Activated T-cell treated with anti-CD3 and anti-CD28 coated beads, Interleukin-2, amount 50 U/mL, for 48 hours (primary cell): Measurements from ENCODE around the gene NOC4L.
A peak's percentile ranks its signal among the peaks of the same experiment; 100 is the strongest.

Experiments
- DNase-seq, 2 experiments: peaks; one replicate each; pipeline ENCODE4 v3.0.0-alpha.2; 2020

The NOC4L gene

DNA sequence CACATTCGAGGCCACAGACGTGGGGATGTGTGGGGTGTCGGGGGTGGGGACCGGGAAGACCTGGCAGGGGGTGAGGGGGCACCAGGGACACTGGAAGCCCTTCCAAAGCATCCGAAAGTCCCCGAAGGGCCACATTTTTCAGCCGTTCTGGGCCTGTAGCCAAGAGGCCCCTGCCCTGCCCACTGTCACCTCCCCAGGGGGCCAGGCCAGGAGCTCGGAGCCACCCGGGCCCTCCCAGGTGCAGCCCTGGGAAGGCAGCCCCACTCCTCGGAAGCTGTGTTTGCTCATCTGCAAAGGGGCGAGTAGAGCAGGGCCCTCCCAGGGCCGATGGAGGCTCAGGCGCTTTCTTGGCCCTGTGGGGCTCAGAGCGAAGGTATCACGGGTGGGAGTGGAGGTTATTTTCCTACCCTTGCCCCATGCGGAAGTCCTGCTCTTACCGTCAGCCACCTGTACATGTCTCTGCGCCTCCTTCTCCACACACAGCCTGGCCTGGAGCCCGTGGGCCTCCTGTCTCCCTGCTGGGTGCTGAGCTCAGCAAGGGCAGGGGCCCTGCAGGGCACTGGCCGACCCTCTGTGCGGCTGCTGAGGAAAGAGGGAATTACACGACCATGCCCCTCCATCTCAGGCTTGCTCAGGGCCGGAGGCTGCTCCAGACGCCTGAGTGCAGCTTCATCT, 27.2 kb downstream of the NOC4L start:
- DNase-seq, result no peak

DNA sequence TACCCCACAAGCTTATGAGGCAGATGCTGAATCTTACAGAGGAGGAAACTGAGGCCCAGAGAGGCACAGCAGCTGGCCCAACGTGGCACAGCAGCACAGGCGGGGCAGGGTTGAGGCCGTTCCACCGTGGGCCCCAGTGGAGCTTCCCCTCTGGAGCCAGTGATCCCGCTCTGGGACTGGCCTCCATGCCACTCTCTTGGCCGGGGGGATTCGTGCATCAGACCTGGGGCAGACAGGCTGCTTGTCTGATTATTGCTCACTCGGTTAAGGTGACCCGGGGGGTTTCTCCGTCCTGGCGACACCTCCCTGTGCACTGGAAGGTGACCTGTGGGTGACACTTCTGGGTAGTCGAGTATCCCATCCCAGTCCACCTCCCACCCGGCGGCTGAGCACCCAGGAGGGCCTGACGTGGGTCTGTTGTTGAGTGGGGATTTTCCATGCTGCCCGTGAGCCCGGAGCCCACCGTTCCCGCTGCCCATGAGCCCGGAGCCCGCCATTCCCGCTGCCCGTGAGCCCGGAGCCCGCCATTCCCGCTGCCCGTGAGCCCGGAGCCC, 27.8 kb downstream of the NOC4L start:
- DNase-seq, result no peak

DNA sequence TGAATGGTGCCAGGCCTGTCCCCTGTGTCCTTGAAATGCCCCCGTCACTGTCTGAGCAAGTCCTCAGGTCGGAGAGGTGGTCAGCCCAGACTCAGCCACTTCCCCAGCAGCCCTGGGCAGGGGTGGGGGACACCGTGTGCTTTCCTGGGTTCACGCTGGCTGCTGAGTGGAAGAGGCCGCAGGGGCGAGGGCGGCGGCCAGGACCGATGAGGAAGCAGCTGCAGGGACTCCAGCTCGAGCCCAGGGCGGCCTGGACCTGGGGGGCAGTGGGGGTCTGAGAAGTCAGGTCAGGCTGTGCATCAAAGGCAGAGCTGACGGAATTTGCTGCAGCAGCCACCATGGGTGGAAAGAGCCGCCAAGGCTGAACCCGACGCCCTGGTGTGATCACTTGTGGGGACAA, 28.4 kb downstream of the NOC4L start:
- no peak for DNase-seq

DNA sequence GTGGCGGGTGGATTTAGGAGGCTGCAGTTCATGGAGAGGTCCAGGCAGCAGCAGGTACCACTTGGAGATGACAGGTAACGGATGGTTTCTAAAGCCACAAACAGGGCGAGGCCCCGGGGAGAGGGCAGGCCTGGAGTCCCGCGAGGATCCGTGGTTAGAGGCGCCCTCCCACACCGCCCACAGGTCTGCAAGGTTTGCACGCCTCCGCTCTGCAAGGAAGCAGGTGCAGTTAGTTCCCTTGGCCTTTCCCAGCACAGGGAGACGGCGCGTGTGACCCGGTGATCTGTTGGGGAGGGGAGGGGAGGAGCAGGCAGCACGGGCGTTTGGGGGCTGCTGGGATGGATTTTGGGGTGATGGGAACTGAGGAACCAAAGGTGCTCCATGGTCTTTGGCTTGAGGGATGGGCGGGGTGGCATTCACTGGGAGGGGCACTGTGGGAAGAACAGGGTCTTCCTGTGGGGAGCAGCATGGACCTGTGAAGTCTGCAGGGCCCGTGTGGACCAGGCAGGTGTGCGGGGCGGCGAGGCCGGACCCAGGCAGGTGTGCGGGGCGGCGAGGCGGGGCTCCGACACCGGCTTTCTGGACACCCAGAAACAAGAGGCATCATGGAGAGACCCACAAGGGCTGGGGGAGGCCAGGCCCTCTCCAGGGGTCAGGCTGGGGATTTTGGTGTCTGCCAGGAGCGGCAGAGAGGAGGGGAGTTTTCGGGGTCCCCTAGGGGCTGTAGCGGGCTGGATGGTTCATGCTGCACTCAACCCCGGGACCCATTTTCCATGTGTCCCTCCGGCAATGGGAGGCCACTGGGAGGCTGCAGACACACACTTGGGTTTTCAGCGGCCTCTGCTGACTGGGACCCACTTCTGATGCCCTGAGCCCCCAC, 29.1 kb downstream of the NOC4L start:
- no peak for DNase-seq

DNA sequence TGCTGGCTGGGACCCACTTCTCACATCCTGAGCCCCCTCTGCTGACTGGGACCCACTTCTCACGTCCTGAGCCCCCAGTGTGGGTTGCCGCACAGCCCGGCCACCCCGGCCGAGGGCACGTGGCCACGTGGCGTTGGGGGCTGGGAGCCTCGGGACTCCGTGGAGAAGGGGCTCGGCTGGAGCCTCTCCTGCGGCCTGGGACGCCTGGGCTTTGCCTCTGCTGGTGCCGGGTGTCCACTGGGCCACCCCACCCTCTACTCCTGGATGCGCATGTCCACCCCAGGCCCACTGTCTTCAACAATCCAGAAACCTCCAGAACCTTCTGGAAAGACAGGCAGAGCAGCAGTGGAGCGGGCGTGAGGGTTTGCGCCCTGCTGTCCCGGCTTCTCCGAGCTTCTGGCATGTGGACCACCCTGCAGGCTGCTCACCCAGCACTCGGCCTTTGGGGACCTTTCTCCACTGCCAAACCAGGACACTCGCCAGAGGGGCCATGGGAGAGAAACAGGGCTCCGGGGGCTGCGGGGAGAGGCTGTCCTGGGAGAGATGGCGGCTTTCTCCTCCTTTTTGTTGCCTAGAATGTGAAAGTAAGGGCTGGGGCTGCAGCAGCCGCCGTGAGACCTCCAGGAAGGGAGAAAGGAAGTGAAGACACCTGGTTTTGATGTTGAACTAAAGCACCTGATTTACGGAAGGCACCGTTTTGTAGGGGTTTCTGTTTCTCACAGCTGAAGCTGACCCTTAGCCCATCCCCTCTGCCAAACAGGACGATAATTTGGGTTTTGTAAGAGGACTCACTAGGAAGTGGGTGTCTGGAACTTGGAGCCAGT, 30.0 kb downstream of the NOC4L start:
- no peak for DNase-seq

DNA sequence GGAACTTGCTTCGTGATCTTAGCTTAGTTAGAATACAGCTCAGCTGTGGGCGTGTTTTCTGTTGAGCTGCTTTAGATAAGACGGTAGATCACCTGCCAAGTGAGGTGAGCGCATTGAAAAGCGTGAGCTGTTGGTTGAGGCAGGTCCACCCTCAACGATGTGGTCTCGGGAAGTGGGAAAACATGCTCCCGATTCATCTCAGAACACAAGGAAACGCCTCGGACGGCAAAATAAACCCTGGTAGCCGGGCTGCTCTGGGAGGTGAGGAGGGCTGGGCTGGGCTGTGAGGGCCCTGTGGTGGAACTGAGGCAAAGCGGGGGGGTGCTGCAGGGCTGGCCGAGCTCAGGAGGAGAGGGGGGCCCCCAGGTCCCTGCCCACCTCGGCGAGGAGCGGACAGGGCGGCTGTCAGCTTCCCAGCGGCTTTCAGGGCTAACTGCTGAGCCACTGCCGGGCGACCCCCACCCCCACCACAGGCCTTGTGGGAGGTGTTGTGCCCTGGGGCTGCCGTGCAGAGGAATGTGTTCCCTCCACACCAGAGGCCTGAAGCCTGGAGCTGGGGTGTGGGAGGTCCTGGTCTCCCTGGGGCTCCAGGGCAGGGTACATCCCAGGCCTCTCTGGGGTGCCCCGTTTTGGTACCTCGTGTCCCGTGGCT, 30.7 kb downstream of the NOC4L start:
- DNase-seq, result no peak

DNA sequence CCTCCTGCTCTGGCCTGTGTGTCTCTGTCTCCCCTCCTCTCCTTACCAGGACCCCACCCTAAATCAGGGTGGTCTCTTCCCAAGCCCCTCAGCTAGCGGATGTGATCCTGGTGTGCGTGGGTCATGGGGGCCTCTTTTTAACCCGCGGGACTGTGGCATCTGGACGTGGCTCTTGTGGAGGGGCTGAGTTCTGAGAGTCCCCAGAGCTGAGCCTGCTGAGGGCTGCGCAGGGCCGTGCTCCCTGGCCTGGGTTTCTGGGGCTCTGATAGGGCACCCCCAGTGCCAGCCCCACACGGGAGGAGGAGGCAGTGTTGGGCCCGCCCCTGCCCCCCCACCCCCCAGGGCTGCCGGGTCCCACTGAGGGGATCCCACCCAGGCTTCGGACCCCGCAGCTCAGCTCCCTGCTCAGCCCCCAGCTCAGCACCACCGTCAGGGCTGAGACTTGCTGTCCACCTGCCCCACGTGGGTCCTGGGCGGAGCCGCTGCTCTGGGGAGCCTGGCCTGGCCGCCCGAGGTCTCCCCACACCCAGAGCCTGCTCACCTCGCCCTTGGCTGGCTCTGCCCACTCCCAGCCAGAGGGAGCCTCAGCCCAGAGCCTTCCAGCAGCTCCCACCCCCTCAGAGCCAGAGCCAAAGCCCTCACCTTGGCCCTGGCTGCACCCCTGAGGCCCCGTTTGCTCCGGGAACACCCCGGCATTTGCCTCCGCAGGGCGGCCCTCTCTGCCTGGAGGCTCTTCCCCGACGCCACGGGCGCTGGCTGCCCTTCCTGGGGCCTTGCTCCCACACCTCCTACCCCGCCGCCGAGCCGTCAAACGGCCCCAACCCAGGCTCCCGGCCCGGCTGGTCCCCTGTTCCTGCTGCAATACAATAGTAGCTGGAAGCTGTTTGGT, 31.5 kb downstream of the NOC4L start:
- no peak for DNase-seq

DNA sequence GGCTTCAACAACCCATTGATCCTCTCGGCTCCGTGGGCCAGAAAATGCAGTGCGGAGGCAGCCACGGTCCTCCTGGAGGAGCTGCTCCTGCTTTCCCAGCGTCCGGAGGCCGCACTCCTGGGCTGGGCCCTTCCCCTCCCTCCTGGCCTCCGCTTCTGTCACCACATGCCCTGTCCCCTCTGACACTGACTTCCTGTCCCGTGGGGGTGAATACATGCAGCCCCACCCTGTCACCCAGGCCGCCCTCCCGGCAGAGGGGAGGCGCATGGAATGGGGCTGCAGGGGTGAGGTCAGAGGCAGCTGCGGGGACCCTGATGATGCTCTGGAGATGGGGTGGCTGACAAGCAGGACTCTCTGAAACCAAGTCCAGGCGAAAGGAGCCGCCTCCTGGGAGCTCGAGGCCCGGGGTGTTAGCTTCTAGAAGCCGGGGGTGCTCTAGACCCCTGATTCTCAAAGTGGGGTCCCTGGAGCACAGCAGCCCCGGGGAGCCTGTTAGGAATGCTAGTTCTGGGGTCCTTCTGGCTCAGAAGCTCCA, 32.2 kb downstream of the NOC4L start:
- DNase-seq, result no peak

DNA sequence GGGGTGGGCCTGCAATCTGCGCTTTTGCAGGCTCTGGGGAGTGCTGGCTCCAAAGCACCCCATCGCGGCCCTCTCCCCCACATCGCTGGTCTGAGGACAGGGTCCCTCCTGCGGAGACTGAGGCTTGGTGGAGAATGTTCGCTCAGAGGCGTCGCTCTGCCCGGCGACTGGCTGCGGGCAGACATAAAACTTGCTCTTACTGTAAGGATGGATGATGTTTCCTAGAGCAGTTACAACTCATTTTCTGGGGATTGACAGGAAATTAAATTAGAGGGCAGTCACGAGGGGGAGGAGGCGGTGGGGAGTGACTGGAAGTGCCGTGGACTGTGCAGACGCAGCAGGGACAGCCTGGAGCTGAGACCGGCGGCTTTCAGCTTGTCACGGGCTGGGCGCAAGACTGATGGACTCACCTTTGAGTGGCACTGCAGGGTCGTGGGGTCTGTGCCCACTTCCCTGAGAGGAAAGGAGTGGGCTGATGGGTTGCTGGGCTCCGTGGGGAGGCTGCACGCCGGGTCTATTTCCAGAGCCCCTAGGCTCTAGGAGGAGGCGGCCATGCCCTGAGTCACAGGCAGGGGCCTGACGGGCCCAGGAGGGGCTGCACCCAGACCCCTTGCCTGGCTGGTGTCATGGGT, 32.8 kb downstream of the NOC4L start:
- DNase-seq, result no peak

DNA sequence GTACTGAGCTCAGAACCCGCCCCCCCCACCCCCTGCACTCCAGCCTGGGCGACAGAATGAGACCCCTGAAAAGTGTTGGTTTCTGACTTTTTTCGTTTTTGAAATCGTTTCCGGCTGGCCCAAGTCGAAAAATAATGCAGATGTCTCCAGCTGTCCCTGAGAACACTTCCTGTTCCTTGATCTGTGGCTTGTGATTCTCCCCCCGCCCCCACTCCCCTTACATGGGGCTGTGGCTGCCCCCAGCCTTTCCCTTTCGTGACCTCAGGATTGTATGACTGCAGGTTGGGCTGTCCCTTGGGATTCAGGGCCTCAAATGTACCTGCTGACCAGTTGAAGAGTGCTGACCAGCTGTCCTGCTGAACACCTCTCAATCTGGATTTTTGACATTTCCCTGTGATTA, 34.1 kb downstream of the NOC4L start:
- DNase-seq, result no peak

DNA sequence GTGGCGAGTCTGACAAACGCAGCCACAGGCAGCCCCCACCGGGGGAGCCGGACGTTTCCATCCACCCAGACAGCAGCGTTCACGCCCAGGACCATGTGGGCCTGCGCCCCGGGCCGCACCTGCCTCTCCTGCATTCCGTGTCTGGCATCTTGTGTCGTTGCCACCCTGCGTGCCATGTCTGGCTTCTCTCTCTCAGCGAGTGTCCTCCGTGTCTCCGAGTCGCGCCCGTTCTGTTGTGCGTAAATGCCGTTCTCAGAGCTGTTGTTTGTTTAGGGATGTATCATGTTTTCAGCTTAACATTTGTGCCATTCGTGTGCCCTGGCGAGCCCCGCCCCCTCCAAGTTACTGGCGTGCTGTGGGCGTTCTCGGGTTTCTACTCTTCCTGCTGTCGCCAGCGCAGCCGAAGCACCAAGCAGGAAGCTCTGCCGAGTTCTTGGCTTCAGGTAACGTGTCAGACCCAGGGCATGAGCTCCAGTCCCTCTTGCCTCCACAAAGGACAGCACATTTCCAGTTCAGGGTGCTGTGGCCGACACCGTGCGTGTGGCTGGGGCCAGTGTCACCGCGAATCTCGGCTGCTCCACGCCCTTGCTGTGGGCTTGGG, 34.6 kb downstream of the NOC4L start:
- DNase-seq, result peak; percentile 57 to 58

DNA sequence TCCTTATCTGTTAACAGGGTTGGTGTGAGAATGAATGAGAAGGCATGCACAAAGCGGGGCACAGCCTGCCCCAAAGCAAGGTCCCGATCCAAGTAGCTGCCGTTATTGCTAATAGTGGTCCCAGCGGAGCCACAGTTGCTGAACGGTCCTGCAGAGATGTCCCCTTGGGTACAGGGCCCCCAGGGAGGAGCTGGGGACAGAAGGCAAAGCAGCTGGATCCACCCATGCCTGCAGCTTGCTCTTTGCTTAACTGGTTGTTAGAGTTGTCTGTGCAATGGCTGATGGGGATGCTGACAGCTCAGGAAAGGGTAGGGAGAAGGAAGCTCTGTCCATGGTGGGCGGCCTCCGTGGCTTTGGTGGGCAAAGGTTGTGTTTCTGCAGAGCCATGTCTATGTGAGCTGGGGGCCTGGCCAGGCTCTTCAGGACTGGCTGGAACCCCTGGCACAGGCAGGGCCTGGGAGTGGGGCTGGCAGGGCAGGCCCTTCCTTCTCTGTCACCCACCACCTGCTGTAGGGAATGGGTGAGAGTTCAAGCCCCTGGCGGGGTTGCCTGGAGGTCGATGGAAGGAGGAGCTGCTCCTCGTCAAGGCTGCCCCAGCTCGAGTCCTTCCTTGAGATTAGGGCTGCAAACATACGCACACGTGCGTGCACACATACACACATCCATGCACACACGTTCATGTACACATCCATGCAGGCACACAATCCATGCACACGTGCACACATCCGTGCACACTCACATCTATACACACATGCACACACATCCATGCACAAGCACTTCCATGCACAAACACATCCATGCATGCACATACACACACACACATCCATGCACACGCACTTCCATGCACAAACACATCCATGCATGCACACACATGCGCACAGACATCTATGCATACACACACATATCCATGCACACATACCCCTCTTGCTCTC, 35.4 kb downstream of the NOC4L start:
- DNase-seq, result no peak

DNA sequence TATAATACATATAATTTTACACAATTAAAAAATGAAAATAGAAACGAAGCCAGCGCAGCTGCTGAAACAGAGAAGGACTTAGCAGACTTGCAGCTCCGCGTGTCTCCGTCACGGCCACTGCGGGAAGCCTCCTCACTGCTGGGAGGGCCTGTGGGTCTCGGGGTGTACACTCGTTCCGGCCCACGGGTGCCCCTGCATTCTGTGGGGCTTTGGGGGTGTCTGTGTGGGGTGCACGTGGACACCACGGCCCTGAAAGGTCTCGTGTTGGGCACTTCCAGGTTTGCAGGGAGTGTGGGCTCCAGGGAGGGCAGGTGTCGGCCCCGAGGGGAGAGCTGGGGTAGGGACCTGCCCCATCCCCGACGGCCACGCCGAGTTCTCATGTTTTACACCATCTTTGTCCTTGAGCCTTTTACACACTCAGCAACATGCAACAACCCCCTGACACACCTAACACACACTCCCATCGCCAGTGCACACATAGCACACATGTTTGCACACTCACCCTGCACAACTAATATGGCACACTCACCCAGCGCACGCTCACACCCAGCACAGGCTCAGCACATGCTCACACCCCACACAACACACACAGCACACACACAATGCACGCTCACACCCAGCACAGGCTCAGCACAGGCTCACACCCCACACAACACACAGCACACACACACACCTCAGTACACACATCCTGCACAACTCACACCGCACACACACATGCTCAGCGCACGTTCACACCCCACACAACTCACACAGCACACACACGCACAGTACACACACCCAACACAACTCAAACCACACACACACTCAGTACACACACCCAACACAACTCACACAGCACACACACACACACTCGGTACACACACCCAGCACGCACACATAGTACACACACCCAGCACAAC, 36.6 kb downstream of the NOC4L start:
- DNase-seq, result no peak

DNA sequence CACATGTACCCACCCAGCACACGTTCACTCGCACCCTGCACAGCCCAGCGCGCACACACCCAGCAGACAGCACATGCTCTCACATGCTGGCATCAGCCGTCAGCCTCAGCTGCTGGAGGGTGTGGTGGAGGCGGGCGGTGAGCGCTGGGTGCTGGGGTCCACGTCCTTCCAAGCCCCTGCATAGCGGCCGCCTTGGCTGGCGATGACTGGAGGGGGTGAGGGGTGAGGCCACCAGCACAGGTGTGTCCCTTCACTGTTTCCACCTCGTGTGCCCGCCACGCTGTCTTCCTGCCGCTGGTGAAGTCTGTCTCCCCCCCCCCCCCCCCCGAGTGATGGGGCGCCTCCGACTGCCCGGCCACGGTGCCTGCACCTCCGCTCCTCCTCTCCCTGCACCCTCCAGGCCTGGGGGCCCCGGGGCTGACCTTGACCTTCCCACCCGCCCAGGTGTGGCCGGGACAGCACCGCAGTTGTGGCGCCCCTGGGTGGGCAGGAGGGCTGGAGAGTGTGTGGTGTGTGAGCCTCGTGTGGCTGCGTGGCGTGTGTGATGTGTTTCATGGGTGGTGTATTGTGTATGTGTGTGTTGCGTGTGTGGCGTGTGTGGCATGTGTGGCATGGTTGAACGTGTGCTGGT, 37.4 kb downstream of the NOC4L start:
- no peak for DNase-seq

DNA sequence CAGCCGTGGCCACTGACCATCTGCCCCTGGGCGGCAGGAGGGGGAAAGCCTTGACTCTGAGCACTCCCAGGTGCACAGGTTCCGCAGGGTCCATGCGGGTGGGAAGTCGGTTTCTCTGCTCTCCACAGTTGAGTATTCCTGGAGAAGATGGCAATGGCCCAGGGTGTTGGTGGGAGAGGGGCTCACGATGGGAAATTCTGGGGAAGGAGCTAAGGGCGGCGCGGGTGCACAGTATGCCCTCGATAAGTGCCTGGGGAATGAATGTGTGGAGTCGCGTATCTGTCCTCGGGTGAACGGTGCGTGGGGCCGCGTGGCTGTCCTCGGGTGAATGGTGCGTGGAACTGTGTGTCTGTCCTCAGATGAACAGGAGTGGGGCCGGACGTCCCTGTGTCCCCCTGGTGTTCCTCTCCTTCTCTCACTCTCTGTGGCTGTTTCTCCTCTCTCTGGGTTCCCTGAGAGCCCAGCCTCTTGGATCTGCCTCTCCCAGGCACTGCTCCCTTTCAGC, 38.0 kb downstream of the NOC4L start:
- no peak for DNase-seq

DNA sequence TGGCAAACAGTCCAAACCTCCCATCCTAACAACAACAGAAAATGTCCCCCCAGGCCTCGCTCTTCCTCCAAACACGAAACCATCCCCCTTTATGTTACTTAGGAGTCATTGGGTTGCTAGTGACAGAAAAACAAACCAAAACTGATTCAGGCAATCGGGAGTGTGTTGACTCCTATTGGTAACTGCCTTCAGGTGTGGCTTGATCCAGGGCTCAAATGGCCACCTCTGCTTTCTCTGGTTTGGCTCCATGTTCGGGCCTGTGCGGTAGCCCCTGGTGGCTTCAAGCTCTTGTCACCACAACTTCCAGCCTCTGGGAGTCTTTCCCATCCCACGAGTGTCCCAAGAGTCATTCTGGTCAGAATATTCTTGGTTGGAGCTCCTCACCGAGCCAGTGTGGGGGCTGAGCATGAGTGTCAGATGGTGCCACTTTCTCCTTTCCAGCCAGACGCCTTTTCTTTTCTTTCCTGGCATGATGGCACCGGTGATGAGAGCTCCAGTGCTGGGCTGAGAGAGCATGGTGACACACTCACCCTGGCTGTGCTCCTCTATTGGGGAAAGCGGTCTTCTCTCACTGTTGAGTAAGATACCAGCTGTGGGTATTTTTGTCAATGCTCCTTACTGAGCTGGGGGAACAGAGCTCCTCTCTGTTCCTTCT, 38.6 kb downstream of the NOC4L start:
- no peak for DNase-seq

DNA sequence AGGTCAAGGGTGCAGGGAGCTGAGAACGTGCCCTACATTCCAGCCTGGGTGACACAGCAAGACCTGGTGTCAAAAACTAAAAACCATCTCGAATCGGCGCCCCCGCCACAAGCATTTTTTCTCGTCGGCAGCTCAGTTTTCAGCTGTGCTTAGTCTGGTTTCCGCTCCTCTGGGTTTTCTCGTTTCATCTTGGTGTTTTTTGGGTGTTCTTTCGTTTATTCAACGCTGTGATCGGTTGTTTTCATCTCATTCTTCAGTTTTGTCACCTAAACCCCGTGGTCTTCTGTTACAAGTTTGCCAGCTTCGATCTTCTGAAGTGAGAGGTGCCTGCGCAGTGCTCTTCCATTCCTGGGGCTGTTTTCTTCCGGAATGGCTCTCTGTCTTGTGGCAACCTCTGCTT, 41.4 kb downstream of the NOC4L start:
- DNase-seq, result no peak
